Activated CD8-positive, alpha-beta T cell treated with anti-CD3 and anti-CD28 coated beads for 36 hours (primary cell): ENCODE data around the gene TIPARP. TPM values are rescaled to one million over a fixed set of nuclear protein-coding genes. Genes with fewer than 3 reads are reported as not detected.

Source experiments
- ATAC-seq: fragments of 200-7000 bp; cut with Tn5 transposase; one replicate; pipeline ENCODE4 v1.10.0; 2021; ENCODE audit warnings: mild to moderate bottlenecking, moderate library complexity
- CTCF ChIA-PET: fragments of 350-600 bp; sonication (Branson Sonifier 250); formaldehyde crosslinking; loops from one replicate; lab custom pipeline; 2021; ENCODE audit warnings: antibody characterized with exemption; lab: Charles Lee
- POLR2A ChIA-PET: fragments of 350-600 bp; sonication (Branson Sonifier 250); formaldehyde crosslinking; loops from one replicate; lab custom pipeline; 2021; ENCODE audit warnings: antibody characterized with exemption; lab: Charles Lee
- DNase-seq: peaks from one replicate; pipeline ENCODE4 v3.0.0-alpha.2; 2020
- H3K27ac Mint-ChIP-seq: one replicate; pipeline ENCODE4 v1.8.0; 2021; ENCODE audit warnings: mild to moderate bottlenecking, mixed read lengths
- H3K27me3 Mint-ChIP-seq: one replicate; pipeline ENCODE4 v1.8.0; 2021; ENCODE audit warnings: mixed read lengths
- H3K36me3 Mint-ChIP-seq: one replicate; pipeline ENCODE4 v1.8.0; 2021; ENCODE audit warnings: low read depth, mixed read lengths
- H3K4me1 Mint-ChIP-seq: one replicate; pipeline ENCODE4 v1.8.0; 2021; ENCODE audit warnings: low read depth, mixed read lengths
- H3K4me3 Mint-ChIP-seq: one replicate; pipeline ENCODE4 v1.8.0; 2021; ENCODE audit warnings: mild to moderate bottlenecking, moderate library complexity, mixed read lengths
- H3K9me3 Mint-ChIP-seq: one replicate; pipeline ENCODE4 v1.8.0; 2021; ENCODE audit warnings: mixed read lengths
- CTCF ChIP-seq: fragments of 200-600 bp; IDR thresholded peaks from one replicate; pipeline ENCODE4 v1.8.0; 2022; ENCODE audit warnings: antibody characterized with exemption, mild to moderate bottlenecking
- intact Hi-C: fragments of 100-400 bp; cut with micrococcal nuclease; formaldehyde crosslinking; loops from one replicate; pipeline ENCODE4 v1.10.0; 2022
- total RNA-seq, 2 experiments: library from RNA; stranded (reverse); gene quantifications; one replicate each; pipeline ENCODE4 v1.2.3, GENCODE V29; 2021

Gene TIPARP
- total RNA-seq, 2 experiments from 2014 or later = 28.0 to 30.0 TPM

GRCh38 chr3:156716105-156716862 lies 41.9 kb downstream of the TIPARP start:
- intact Hi-C loops = no loop called here
- peaks cover 12% of the 10 kb centered on the region for H3K36me3 Mint-ChIP-seq
- no peak for ATAC-seq
- no peak overlapping the region for H3K27ac Mint-ChIP-seq
- POLR2A ChIA-PET = no interaction called here
- no peak overlapping the region for H3K4me3 Mint-ChIP-seq
- H3K9me3 Mint-ChIP-seq = no peaks in the 10 kb centered on the region
- H3K4me1 Mint-ChIP-seq = no peaks in the 10 kb centered on the region
- no peaks in the 10 kb centered on the region for H3K27me3 Mint-ChIP-seq
- TF ChIP-seq CTCF = no peak
- CTCF ChIA-PET = no interaction called here
- no peak for DNase-seq

- CTCF ChIA-PET = no interaction called here
Measured at GRCh38 chr3:156718622-156719306, 44.4 kb downstream of the TIPARP start.

DNA sequence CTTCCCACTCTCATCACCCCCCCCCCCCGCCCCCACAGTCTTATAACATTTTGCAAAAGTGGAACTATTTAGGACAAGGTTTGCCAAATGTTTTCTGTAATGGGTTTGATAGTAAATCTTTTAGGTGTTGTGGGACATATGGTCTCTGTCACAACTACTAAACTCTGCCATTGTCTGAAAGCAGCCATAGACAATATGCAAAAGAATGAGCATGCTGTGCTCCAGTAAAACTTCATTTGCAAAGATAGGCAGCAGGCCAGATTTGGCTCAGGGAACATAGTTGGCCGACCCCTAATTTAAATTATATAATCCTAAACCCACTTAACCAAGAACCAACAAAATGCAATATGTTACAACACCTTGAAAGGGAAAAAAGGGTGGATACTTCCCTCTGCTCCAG lies 46.4 kb downstream of the TIPARP start:
- H3K4me1 Mint-ChIP-seq = peaks cover 4% of the 10 kb centered on the region
- no peak overlapping the region for H3K27ac Mint-ChIP-seq
- DNase-seq (no peak), ATAC-seq (no peak)
- TF ChIP-seq CTCF = no peak
- no peaks in the 10 kb centered on the region for H3K27me3 Mint-ChIP-seq
- H3K4me3 Mint-ChIP-seq = no peak overlapping the region
- no peaks in the 10 kb centered on the region for H3K36me3 Mint-ChIP-seq
- ChIA-PET CTCF (no interaction called here), POLR2A (no interaction called here)
- no peaks in the 10 kb centered on the region for H3K9me3 Mint-ChIP-seq
- intact Hi-C loops = no loop called here

More at GRCh38 chr3:156718622-156719306, 44.4 kb downstream of the TIPARP start:
- no peak for DNase-seq
- POLR2A ChIA-PET = no interaction called here
- no peak for TF ChIP-seq CTCF
- no peaks in the 10 kb centered on the region for H3K27me3 Mint-ChIP-seq
- H3K4me1 Mint-ChIP-seq = peaks cover 4% of the 10 kb centered on the region
- peaks cover 12% of the 10 kb centered on the region for H3K36me3 Mint-ChIP-seq
- no peak for ATAC-seq
- H3K4me3 Mint-ChIP-seq = no peak overlapping the region
- no peak overlapping the region for H3K27ac Mint-ChIP-seq
- H3K9me3 Mint-ChIP-seq = no peaks in the 10 kb centered on the region
- intact Hi-C loops = no loop called here

GRCh38 chr3:156721687-156722618 lies 47.6 kb downstream of the TIPARP start:
- ATAC-seq = no peak

More at GRCh38 chr3:156721687-156722618, 47.6 kb downstream of the TIPARP start:
- DNase-seq = no peak
- Mint-ChIP-seq H3K4me3 (no peak overlapping the region), H3K27me3 (no peaks in the 10 kb centered on the region), H3K36me3 (no peaks in the 10 kb centered on the region), H3K9me3 (no peaks in the 10 kb centered on the region), H3K4me1 (peaks cover 4% of the 10 kb centered on the region), H3K27ac (no peak overlapping the region)
- ChIA-PET CTCF (interaction anchor here (0.8 kb wide), 1 partner anchor 359 kb away, joined by 3 read pairs; no protein-coding TSS in a partner anchor), POLR2A (no interaction called here)
- no peak for TF ChIP-seq CTCF
- intact Hi-C loops = no loop called here
